ENCODE results near the gene KIF21A. TPM values are rescaled to one million over a fixed set of nuclear protein-coding genes. Genes with fewer than 3 reads are reported as not detected.

The KIF21A gene, protein sequence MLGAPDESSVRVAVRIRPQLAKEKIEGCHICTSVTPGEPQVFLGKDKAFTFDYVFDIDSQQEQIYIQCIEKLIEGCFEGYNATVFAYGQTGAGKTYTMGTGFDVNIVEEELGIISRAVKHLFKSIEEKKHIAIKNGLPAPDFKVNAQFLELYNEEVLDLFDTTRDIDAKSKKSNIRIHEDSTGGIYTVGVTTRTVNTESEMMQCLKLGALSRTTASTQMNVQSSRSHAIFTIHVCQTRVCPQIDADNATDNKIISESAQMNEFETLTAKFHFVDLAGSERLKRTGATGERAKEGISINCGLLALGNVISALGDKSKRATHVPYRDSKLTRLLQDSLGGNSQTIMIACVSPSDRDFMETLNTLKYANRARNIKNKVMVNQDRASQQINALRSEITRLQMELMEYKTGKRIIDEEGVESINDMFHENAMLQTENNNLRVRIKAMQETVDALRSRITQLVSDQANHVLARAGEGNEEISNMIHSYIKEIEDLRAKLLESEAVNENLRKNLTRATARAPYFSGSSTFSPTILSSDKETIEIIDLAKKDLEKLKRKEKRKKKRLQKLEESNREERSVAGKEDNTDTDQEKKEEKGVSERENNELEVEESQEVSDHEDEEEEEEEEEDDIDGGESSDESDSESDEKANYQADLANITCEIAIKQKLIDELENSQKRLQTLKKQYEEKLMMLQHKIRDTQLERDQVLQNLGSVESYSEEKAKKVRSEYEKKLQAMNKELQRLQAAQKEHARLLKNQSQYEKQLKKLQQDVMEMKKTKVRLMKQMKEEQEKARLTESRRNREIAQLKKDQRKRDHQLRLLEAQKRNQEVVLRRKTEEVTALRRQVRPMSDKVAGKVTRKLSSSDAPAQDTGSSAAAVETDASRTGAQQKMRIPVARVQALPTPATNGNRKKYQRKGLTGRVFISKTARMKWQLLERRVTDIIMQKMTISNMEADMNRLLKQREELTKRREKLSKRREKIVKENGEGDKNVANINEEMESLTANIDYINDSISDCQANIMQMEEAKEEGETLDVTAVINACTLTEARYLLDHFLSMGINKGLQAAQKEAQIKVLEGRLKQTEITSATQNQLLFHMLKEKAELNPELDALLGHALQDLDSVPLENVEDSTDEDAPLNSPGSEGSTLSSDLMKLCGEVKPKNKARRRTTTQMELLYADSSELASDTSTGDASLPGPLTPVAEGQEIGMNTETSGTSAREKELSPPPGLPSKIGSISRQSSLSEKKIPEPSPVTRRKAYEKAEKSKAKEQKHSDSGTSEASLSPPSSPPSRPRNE (N-terminal part only)
- total RNA-seq (10 to 100 TPM; 43.9 to 44.6 TPM), polyA plus RNA-seq (18.8 TPM)

DNA sequence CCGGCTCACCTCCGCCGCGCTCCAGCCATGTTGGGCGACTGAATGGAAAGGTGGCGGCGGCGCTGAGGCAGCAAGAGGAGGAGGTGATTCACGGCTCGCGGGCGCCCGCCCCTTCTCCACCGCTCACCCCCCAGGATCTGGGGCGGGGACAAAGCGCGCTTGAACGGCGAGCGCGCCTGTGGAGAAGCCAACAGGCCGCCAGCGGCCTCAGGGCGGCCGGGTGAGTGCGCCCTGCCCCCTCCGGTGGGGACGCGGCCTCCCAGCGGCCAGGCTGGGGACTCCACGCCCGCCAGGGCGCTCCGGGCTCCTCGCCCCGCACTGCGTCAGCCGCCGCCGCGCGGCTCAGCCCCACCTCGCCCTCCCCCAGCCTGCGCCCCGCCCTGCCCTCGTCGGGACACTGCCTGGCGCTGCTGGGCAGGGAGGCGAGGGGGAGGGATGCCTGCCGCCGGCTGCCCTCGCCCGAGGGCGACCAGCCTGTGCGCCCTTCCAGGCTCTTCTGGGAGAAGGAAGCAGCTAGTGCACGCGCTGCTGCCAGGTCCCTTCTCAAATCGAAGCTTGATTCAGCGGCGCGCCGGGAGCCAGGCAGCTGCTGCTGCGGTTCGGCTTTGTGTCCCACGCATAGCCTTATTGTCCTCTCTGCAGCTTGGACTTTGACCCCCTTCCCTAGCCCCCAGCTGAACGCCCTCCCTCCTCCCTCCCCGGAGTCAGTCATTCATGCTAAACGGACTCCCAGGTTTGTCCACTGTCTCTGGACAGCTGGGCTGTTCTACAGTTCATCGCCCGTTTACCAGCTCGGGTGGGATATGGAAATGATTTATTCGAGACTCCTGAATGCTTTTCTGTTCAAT is at the start of gene KIF21A:
TSS of gene KIF21A (minus strand) at position 40 of the 848 bp plus-strand sequence. CDS start 150 bp downstream, outside the sequence.
- Mint-ChIP-seq H3K27me3 (no peaks in the 10 kb centered on the region), H3K9me3 (no peaks in the 10 kb centered on the region), H3K4me1 (peaks cover 20 to 33% (median 29%) of the 10 kb centered on the region in 3 donors), H3K36me3 (peaks cover 0 to 4% (median 0%) of the 10 kb centered on the region in 3 donors), H3K27ac (peak within 1 kb of the TSS; percentile 94 to 99 (median 96)), H3K4me3 (peak within 1 kb of the TSS; percentile 86 to 98 (median 94))
- ChIA-PET CTCF (interaction anchor here (0.9 to 2.4 kb wide), 8 partner anchors 24 to 226 kb away, joined by 3 to 8 read pairs (median 3); partner anchors contain the start of gene ABCD2), POLR2A (interaction anchor here (0.6 to 0.9 kb wide), 4 partner anchors 9 to 176 kb away, joined by 3 to 4 read pairs (median 3); partner anchors contain the start of gene ABCD2)
- Histone ChIP-seq H3K36me3 (ENCODE audit: insufficient read depth, low read length) (no peaks in the 10 kb centered on the region), H3K4me1 (ENCODE audit: insufficient read depth, low read length) (peaks cover 16% of the 10 kb centered on the region), H3K27ac (ENCODE audit: low read depth, low read length) (peak within 1 kb of the TSS; percentile 77), H3K27me3 (ENCODE audit: insufficient read depth, low read length, poor library complexity, severe bottlenecking) (no peaks in the 10 kb centered on the region), H3K4me3 (ENCODE audit: low read length) (peak within 1 kb of the TSS; percentile 82), H3K9me3 (ENCODE audit: low read length) (no peaks in the 10 kb centered on the region)
- DNase-seq = peak; percentile 84 to 94 (median 88)

DNA sequence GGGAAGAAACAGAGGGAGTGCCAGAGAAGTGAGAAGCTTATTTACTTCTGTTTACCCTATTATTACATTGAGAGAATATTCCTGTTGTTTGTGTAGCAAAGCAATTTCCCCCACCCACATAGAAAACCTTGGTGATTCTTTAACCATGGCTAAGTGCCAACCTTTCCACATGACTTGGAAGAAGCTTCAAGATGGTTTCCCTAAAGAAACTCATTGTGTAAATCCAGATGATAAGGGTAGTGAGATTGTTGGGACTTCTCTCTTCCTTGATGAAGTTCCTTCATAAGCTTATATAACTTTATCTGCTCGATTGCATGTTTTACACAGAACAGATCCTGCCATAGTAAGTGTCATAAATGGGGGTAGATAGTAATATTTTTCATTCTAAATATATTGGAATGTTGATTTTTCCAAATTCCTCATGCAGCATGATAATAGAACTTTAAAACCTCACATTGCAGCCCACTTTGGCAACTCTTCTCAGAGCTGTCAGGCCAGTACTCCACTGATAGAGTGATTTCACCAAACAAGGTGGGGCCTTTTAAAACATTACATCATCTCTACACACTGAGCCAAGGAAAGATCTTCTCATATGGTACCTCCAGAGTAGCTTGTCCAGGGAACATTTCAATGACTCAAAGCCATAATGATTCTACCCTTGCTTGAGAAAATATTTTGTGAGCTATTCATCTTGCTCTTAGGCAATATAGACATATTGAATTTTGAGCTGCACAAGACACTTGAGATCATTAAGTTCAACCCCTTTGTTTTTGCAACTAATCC is 47.8 kb upstream of the KIF21A start:
- Mint-ChIP-seq H3K4me1 (no peaks in the 10 kb centered on the region), H3K27me3 (peaks cover 0 to 2% of the 10 kb centered on the region in 2 donors), H3K36me3 (peaks cover 0 to 3% (median 2%) of the 10 kb centered on the region in 3 donors), H3K4me3 (no peak overlapping the region), H3K9me3 (no peaks in the 10 kb centered on the region), H3K27ac (peak overlapping the region in 1 of 8 donors; percentile 17)
- Histone ChIP-seq H3K27me3 (ENCODE audit: insufficient read depth, low read length, poor library complexity, severe bottlenecking) (no peaks in the 10 kb centered on the region), H3K4me3 (ENCODE audit: low read length) (no peak overlapping the region), H3K36me3 (ENCODE audit: insufficient read depth, low read length) (no peaks in the 10 kb centered on the region), H3K9me3 (ENCODE audit: low read length) (no peaks in the 10 kb centered on the region), H3K27ac (ENCODE audit: low read depth, low read length) (no peak overlapping the region), H3K4me1 (ENCODE audit: insufficient read depth, low read length) (no peaks in the 10 kb centered on the region)
- DNase-seq = no peak
- CTCF ChIA-PET = no interaction called here
- POLR2A ChIA-PET = no interaction called here

DNA sequence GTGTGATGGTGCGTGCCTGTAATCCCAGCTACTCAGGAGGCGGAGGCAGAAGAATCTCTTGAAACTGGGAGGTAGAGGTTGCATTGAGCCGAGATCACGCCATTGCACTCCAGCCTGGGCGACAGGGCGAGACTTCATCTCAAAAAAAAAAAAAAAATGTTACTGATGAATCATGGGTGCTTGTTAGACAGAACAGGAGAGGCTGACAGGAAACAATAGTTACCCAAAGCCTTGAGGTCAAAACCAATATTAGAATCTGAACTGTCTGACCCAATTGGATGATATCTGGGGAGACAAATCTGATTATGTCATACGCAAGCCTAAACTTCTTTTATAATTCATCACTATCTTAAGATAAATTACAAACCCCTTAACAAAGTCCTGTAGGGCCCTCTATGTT is 40.7 kb upstream of the KIF21A start:
- Histone ChIP-seq H3K27ac (ENCODE audit: low read depth, low read length) (no peak overlapping the region), H3K4me1 (ENCODE audit: insufficient read depth, low read length) (no peaks in the 10 kb centered on the region), H3K27me3 (ENCODE audit: insufficient read depth, low read length, poor library complexity, severe bottlenecking) (no peaks in the 10 kb centered on the region), H3K4me3 (ENCODE audit: low read length) (no peak overlapping the region), H3K9me3 (ENCODE audit: low read length) (no peaks in the 10 kb centered on the region), H3K36me3 (ENCODE audit: insufficient read depth, low read length) (no peaks in the 10 kb centered on the region)
- Mint-ChIP-seq H3K4me3 (no peak overlapping the region), H3K27me3 (no peaks in the 10 kb centered on the region), H3K4me1 (no peaks in the 10 kb centered on the region), H3K27ac (no peak overlapping the region), H3K9me3 (peaks cover 0 to 2% (median 0%) of the 10 kb centered on the region in 5 donors), H3K36me3 (peaks cover 7 to 11% (median 7%) of the 10 kb centered on the region in 3 donors)
- POLR2A ChIA-PET = no interaction called here
- no peak for DNase-seq
- CTCF ChIA-PET = no interaction called here

DNA sequence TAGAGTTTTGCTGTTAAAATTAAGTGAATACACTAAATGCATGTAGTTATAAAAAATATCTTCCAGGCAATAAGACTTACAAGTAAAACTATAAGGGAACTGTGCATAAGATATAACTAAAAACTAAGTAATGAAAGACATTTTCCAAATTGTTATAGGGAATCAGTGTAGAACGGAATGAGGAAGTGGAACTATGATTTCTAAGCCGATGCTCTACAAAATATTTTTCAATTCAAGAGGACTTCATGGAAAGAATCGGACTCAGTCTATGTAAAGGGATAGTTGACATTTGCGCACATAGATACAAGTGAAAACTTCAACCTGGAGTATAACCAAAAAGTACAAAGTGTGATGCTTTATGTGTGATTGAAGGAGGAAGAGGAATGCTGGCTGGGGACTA is 40.1 kb upstream of the KIF21A start:
- no peaks in the 10 kb centered on the region for H3K4me1 Mint-ChIP-seq
- peaks cover 12 to 13% (median 12%) of the 10 kb centered on the region in 3 donors for H3K36me3 Mint-ChIP-seq
- CTCF ChIA-PET = no interaction called here
- Histone ChIP-seq H3K4me3 (ENCODE audit: low read length) (no peak overlapping the region), H3K4me1 (ENCODE audit: insufficient read depth, low read length) (no peaks in the 10 kb centered on the region), H3K36me3 (ENCODE audit: insufficient read depth, low read length) (no peaks in the 10 kb centered on the region), H3K27me3 (ENCODE audit: insufficient read depth, low read length, poor library complexity, severe bottlenecking) (no peaks in the 10 kb centered on the region), H3K27ac (ENCODE audit: low read depth, low read length) (no peak overlapping the region), H3K9me3 (ENCODE audit: low read length) (no peaks in the 10 kb centered on the region)
- no peak for DNase-seq
- H3K27me3 Mint-ChIP-seq = no peaks in the 10 kb centered on the region
- H3K27ac Mint-ChIP-seq = no peak overlapping the region
- H3K4me3 Mint-ChIP-seq = no peak overlapping the region
- POLR2A ChIA-PET = no interaction called here
- peaks cover 0 to 5% (median 0%) of the 10 kb centered on the region in 5 donors for H3K9me3 Mint-ChIP-seq

DNA sequence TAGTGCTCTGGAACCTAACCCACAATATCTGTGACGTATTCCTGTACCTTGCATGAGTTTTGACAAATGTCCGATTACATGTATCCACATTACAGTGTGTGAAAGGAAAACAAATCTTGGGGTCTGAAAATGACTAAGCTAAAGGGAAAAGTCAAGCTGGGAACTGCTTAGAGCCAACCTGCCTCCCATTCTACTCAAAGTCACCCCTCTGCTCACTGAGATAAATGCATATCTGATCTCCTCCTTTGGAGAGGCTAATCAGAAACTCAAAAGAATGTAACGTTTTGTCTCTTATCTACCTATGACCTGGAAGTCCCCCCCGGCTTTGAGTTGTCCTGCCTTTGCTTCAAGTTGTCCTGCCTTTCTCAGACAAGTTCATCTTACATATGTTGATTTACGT is 34.0 kb upstream of the KIF21A start:
- H3K4me1 ChIP-seq (ENCODE audit: insufficient read depth, low read length) = no peaks in the 10 kb centered on the region
- H3K9me3 ChIP-seq (ENCODE audit: low read length) = no peaks in the 10 kb centered on the region
- no peaks in the 10 kb centered on the region for H3K36me3 ChIP-seq (ENCODE audit: insufficient read depth, low read length)
- H3K27me3 ChIP-seq (ENCODE audit: insufficient read depth, low read length, poor library complexity, severe bottlenecking) = no peaks in the 10 kb centered on the region
- no peak overlapping the region for H3K4me3 Mint-ChIP-seq
- peaks cover 10 to 37% (median 14%) of the 10 kb centered on the region in 3 donors for H3K36me3 Mint-ChIP-seq
- no peak overlapping the region for H3K27ac ChIP-seq (ENCODE audit: low read depth, low read length)
- H3K9me3 Mint-ChIP-seq = peaks cover 0 to 5% (median 2%) of the 10 kb centered on the region in 5 donors
- CTCF ChIA-PET = no interaction called here
- H3K27ac Mint-ChIP-seq = peak overlapping the region in 1 of 8 donors; percentile 17
- no peaks in the 10 kb centered on the region for H3K27me3 Mint-ChIP-seq
- H3K4me1 Mint-ChIP-seq = no peaks in the 10 kb centered on the region
- DNase-seq = no peak
- no peak overlapping the region for H3K4me3 ChIP-seq (ENCODE audit: low read length)
- POLR2A ChIA-PET = no interaction called here

DNA sequence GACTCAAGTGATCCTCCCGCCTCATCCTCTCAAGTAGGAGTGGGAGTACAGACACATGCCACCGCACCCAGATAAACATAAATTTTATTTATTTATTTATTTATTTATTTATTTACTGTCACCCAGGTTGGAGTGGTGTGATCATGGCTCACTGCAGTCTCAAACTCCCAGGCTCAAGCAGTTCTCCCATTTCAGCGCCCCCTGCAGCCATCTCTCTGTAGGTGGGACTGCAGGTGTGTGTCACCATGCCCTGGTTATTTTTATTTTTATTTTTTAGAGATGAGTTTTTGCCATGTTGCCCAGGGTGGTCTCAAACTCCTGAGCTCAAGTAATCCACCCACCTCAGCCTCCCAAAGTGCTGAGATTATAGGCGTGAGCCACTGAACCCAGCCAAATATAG is 33.2 kb upstream of the KIF21A start:
- Histone ChIP-seq H3K36me3 (ENCODE audit: insufficient read depth, low read length) (no peaks in the 10 kb centered on the region), H3K27me3 (ENCODE audit: insufficient read depth, low read length, poor library complexity, severe bottlenecking) (no peaks in the 10 kb centered on the region), H3K9me3 (ENCODE audit: low read length) (no peaks in the 10 kb centered on the region), H3K27ac (ENCODE audit: low read depth, low read length) (no peak overlapping the region), H3K4me1 (ENCODE audit: insufficient read depth, low read length) (no peaks in the 10 kb centered on the region), H3K4me3 (ENCODE audit: low read length) (no peak overlapping the region)
- DNase-seq = no peak
- Mint-ChIP-seq H3K9me3 (peaks cover 0 to 7% (median 2%) of the 10 kb centered on the region in 5 donors), H3K36me3 (peaks cover 10 to 37% (median 14%) of the 10 kb centered on the region in 3 donors), H3K27me3 (no peaks in the 10 kb centered on the region), H3K4me1 (no peaks in the 10 kb centered on the region), H3K4me3 (no peak overlapping the region), H3K27ac (no peak overlapping the region)
- CTCF ChIA-PET = no interaction called here
- POLR2A ChIA-PET = no interaction called here

Data from CD8-positive, alpha-beta memory T cell (primary cell).